KMS-11 (cell line): ENCODE data around the gene CDH15.

Experiments used
- H2AFZ ChIP-seq: fragments of 200-600 bp; sonication (generic); 2 replicates; pipeline ENCODE4 v1.6.1; 2016; ENCODE audit warnings: antibody characterized with exemption, mixed run types, low read depth
- H3K27ac ChIP-seq: fragments of 200-600 bp; sonication (generic); 2 replicates; pipeline ENCODE4 v1.6.1; 2016; ENCODE audit warnings: mild to moderate bottlenecking, mixed run types
- H3K27me3 ChIP-seq: fragments of 200-600 bp; sonication (generic); 2 replicates; pipeline ENCODE4 v1.6.1; 2017; ENCODE audit warnings: mild to moderate bottlenecking, low read depth, mixed run types, moderate library complexity; ENCODE audit not compliant: insufficient read depth
- H3K36me3 ChIP-seq: fragments of 200-600 bp; sonication (generic); 2 replicates; pipeline ENCODE4 v1.6.1; 2017; ENCODE audit warnings: mild to moderate bottlenecking, mixed run types; ENCODE audit not compliant: insufficient read depth
- H3K4me1 ChIP-seq: fragments of 200-600 bp; sonication (generic); 2 replicates; pipeline ENCODE4 v1.6.1; 2016; ENCODE audit warnings: mild to moderate bottlenecking, low read depth, mixed run types; ENCODE audit not compliant: poor library complexity, severe bottlenecking
- H3K4me2 ChIP-seq: fragments of 200-600 bp; sonication (generic); 2 replicates; pipeline ENCODE4 v1.7.0; 2016; ENCODE audit warnings: mild to moderate bottlenecking, mixed run types
- H3K4me3 ChIP-seq: fragments of 200-600 bp; sonication (generic); IDR thresholded peaks from 2 replicates; pipeline ENCODE4 v1.6.1; 2017; ENCODE audit warnings: low read depth, low read length, mixed read lengths; ENCODE audit not compliant: insufficient read depth
- H3K79me2 ChIP-seq: fragments of 200-600 bp; sonication (generic); 2 replicates; pipeline ENCODE4 v1.6.1; 2016; ENCODE audit warnings: low read depth, mixed run types; ENCODE audit not compliant: insufficient read depth
- H3K9ac ChIP-seq: fragments of 200-600 bp; sonication (generic); 2 replicates; pipeline ENCODE4 v1.6.1; 2016; ENCODE audit warnings: mild to moderate bottlenecking, mixed run types
- H4K20me1 ChIP-seq: fragments of 200-600 bp; sonication (generic); 2 replicates; pipeline ENCODE4 v1.6.1; 2016; ENCODE audit warnings: mild to moderate bottlenecking, mixed run types; ENCODE audit not compliant: insufficient read depth
- CTCF ChIP-seq: fragments of 200-600 bp; sonication (generic); conservative IDR thresholded peaks from 2 replicates; pipeline ENCODE4 v1.6.1; 2017; ENCODE audit warnings: low read depth, mild to moderate bottlenecking, antibody characterized with exemption, low read length, moderate library complexity, mixed read lengths

The CDH15 gene

GRCh38 chr16:89192956-89193575 lies 21.5 kb downstream of the CDH15 start:
- Histone ChIP-seq H3K4me2 (no peak overlapping the region), H3K9ac (no peak overlapping the region), H3K4me3 (no peak overlapping the region), H3K27me3 (peaks cover 8% of the 10 kb centered on the region), H3K4me1 (no peaks in the 10 kb centered on the region), H3K27ac (no peak overlapping the region), H3K36me3 (no peaks in the 10 kb centered on the region), H3K79me2 (no peaks in the 10 kb centered on the region), H4K20me1 (no peaks in the 10 kb centered on the region), H2AFZ (no peak overlapping the region)
- no peak for TF ChIP-seq CTCF

- Histone ChIP-seq H3K4me1 (no peaks in the 10 kb centered on the region), H4K20me1 (no peaks in the 10 kb centered on the region), H3K4me3 (no peak overlapping the region), H3K36me3 (no peaks in the 10 kb centered on the region), H3K27ac (no peak overlapping the region), H3K4me2 (no peak overlapping the region), H2AFZ (no peak overlapping the region), H3K9ac (no peak overlapping the region), H3K27me3 (peaks cover 13% of the 10 kb centered on the region), H3K79me2 (no peaks in the 10 kb centered on the region)
- no peak for TF ChIP-seq CTCF
Measured at GRCh38 chr16:89193576-89194293, 22.2 kb downstream of the CDH15 start.

GRCh38 chr16:89194340-89195311 lies 23.1 kb downstream of the CDH15 start:
- no peak overlapping the region for H3K9ac ChIP-seq
- no peak overlapping the region for H3K27ac ChIP-seq
- no peak for TF ChIP-seq CTCF
- H3K36me3 ChIP-seq = no peaks in the 10 kb centered on the region
- H3K4me2 ChIP-seq = no peak overlapping the region
- H3K4me1 ChIP-seq = no peaks in the 10 kb centered on the region
- H3K4me3 ChIP-seq = no peak overlapping the region
- peaks cover 22% of the 10 kb centered on the region for H3K27me3 ChIP-seq
- no peaks in the 10 kb centered on the region for H4K20me1 ChIP-seq
- no peak overlapping the region for H2AFZ ChIP-seq
- no peaks in the 10 kb centered on the region for H3K79me2 ChIP-seq

GRCh38 chr16:89195521-89196171 lies 24.1 kb downstream of the CDH15 start:
- TF ChIP-seq CTCF = no peak
- H3K4me2 ChIP-seq = no peak overlapping the region
- H3K27ac ChIP-seq = no peak overlapping the region
- no peaks in the 10 kb centered on the region for H3K79me2 ChIP-seq
- H2AFZ ChIP-seq = no peak overlapping the region
- H3K27me3 ChIP-seq = peaks cover 28% of the 10 kb centered on the region
- H3K36me3 ChIP-seq = no peaks in the 10 kb centered on the region
- H3K4me1 ChIP-seq = no peaks in the 10 kb centered on the region
- H3K4me3 ChIP-seq = no peak overlapping the region
- no peak overlapping the region for H3K9ac ChIP-seq
- H4K20me1 ChIP-seq = no peaks in the 10 kb centered on the region
